ENCODE measurements around the gene RNF141.

RNF141 gene

GRCh38 chr11:10544491-10545465, 3.8 kb upstream of the RNF141 start:
- no peak for TF ChIP-seq CTCF (IDR thresholded peaks at IDR 0.05)
- TF ChIP-seq ZFX (IDR thresholded peaks at IDR 0.05; ENCODE audit: borderline replicate concordance), result no peak
- no peak overlapping the region for H3K27ac ChIP-seq

DNA sequence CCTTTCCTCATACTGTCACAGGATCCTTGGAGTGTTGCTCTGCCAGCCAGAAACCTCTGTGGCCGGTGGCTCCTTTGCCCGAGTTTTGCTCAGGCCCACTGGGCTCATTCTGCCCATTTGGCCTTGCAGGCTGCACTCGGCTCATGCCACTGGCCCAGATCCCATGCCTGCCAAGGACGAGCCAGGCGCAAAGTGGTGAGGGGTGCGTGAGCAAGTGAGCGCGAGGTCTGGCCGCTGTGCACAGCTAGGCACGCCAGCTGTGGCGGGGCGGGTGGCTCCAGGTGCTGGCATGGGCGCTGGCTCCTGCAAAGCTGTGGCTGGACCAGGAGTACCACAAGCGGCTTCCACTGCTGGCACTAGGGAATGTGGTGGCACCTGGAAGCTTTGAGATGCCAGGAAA, 2.8 kb upstream of the RNF141 start:
- no peak for TF ChIP-seq CTCF (IDR thresholded peaks at IDR 0.05)
- no peak for TF ChIP-seq ZFX (IDR thresholded peaks at IDR 0.05; ENCODE audit: borderline replicate concordance)
- no peak overlapping the region for H3K27ac ChIP-seq

DNA sequence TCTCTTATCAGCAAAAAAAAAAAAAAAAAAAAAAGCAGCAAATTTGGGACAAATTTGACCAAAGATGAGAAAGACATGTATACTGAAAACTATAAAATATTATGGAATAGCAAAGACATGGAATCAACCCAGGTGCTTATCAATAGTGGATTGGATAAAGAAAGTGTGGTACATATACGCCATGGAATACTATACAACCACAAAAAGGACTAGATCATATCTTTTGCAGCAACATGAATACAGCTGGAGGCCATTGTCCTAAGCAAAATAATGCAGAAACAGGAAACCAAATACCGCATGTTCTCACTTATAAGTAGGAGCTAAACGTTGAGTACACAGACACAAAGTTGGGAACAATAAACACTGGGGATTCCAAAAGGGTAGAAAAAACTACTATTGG, 1.8 kb upstream of the RNF141 start:
- no peak for TF ChIP-seq CTCF (IDR thresholded peaks at IDR 0.05)
- no peak for TF ChIP-seq ZFX (IDR thresholded peaks at IDR 0.05; ENCODE audit: borderline replicate concordance)
- no peak overlapping the region for H3K27ac ChIP-seq

DNA sequence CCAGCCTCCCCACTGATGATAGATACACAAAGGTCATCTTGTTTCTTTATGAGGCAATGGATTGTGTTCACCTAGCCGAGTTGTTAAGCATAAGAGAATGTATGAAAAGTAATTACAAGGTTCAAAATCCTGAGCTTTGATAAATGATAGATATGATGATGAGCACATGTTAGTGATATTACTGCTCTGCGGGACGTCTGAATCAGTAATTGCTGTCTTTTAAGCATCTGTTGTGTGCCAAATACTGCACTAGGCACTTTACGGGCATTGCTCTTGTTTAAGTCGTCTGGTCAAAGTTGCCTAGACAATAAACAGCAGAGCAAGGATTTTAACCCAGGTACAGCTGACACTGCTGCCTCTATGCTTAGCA, 559 bp upstream of the RNF141 start:
- H3K27ac ChIP-seq, result peak overlapping the region; percentile 62; the same call in 1 of the 2 replicates
- TF ChIP-seq ZFX (IDR thresholded peaks at IDR 0.05; ENCODE audit: borderline replicate concordance) (no peak), CTCF (IDR thresholded peaks at IDR 0.05) (no peak)

DNA sequence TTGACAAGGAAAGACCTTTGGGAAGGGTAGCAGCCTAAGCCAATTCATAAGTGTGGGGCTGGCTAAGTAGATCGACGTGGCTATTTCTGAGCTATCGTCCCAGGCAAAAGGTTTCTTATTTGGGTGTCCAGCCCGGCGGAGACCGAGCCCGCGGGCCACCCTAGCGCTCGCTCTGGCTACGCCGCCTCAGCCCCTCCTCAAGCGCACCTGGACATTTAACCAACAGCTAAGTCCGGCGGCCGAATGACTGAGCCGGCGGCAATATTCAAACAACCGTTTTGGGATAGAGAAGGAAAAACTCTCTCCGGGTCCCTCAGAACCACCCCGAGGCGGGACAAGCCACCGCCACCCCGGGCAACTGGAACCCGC, 457 bp downstream of the RNF141 start:
- no peak for TF ChIP-seq CTCF (IDR thresholded peaks at IDR 0.05)
- TF ChIP-seq ZFX (IDR thresholded peaks at IDR 0.05; ENCODE audit: borderline replicate concordance), result no peak
- peak overlapping the region; percentile 62 for H3K27ac ChIP-seq

GRCh38 chr11:10539339-10539738, 1.6 kb downstream of the RNF141 start:
- H3K27ac ChIP-seq, result no peak overlapping the region
- TF ChIP-seq CTCF (IDR thresholded peaks at IDR 0.05) (no peak), ZFX (IDR thresholded peaks at IDR 0.05; ENCODE audit: borderline replicate concordance) (no peak)

DNA sequence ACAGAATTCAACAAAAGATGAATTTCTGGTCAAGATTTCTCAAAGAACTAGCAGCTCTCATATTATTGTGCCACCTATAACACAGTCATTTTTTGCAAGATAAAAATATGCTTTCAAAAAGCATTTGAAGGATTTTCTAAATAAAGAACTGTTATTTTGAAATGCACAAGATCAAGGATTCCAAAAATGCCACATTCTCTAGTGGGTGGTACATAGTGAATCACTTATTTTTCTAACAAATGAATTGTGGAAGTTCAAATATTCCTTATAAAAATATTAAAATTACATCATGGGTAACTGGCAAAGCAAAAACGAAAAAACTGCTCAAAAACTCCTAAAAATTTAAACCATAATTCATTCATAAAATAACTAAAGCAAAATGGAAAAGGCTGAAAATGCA, 2.1 kb downstream of the RNF141 start:
- H3K27ac ChIP-seq, result no peak overlapping the region
- no peak for TF ChIP-seq CTCF (IDR thresholded peaks at IDR 0.05)
- no peak for TF ChIP-seq ZFX (IDR thresholded peaks at IDR 0.05; ENCODE audit: borderline replicate concordance)
